Measurements from ENCODE around the gene REEP3. TPM values are rescaled to one million over a fixed set of nuclear protein-coding genes. Genes with fewer than 3 reads are reported as not detected.

Gene REEP3
- total and polyA plus RNA-seq, 2 of the 8 experiments (the other 6 are each of a cell fraction or from before 2014, with no cell fraction given) = 5.8 to 31.5 TPM

DNA sequence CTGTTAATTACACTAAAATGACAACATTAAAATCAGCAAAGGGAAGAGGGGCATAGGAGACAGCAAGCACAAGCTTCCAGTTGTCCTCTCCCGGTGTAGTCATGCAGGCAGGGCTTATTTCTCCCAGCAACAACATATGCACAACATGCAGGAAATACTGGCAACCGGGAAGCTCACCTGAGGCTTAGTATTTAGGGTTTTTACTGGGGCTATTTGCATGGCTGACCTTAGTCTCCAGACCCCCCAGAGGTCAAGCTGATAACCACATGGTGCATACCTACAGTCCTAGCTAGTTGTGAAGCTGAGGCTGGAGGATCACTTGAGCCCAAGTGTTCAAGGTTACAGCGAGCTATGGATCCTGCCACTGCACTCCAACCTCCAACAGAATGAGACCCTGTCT, 42.6 kb upstream of the REEP3 start (continued):
- no peak for TF ChIP-seq POLR2A (IDR thresholded peaks at IDR 0.05; ENCODE audit: control extremely low read depth in 1 of 2, low read depth in 2 of 2, low read length in 2 of 2)
- peak in 1 of 2 experiments; percentile 41; a peak in 2 of 4 replicates for TF ChIP-seq RAD21 (IDR thresholded peaks at IDR 0.05 in 1 of 2, conservative IDR thresholded peaks at IDR 0.05 in 1 of 2; ENCODE audit: low read depth in 2 of 2, low read length in 2 of 2)

Measured in H1 (cell line).